A673 (cell line): ENCODE results near the gene RPN1.

Source experiments
- EZH2 ChIP-seq: fragments of 200-600 bp; sonication (generic); IDR thresholded peaks from 2 replicates; pipeline ENCODE4 v1.6.1; 2017; ENCODE audit warnings: borderline replicate concordance, low read depth, mild to moderate bottlenecking, mixed read lengths, antibody characterized with exemption, low read length; ENCODE audit not compliant: poor library complexity, severe bottlenecking
- TF ChIP-seq, protein P1 (sequence below): fragments of 300-800, 200-600 bp; sonication (generic); conservative IDR thresholded peaks from 2 replicates; pipeline ENCODE4 v1.5.1; 2017; ENCODE audit warnings: low read depth, mild to moderate bottlenecking, antibody characterized with exemption, low read length, moderate library complexity, mixed read lengths

DNA sequence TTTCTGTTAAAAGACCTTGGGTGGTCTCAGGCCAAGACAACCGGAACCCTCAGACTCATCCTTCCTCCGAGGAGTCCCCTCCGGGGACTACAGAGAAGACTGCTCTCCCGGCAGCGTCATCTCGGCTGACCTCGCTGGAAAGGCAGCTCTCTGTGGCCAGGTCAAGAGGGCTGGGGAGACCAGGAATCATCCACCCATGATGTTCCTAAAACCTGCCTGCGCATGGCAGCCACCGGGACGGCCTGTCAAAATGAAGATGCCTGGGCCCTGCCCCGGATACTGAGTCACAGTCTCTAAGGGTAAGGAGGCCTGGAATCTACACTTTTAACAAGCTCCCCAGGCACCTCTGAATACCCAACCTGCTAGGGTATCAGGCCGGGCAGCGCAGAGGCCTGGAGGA, 78.6 kb downstream of the RPN1 start:
- TF ChIP-seq, protein P1, sequence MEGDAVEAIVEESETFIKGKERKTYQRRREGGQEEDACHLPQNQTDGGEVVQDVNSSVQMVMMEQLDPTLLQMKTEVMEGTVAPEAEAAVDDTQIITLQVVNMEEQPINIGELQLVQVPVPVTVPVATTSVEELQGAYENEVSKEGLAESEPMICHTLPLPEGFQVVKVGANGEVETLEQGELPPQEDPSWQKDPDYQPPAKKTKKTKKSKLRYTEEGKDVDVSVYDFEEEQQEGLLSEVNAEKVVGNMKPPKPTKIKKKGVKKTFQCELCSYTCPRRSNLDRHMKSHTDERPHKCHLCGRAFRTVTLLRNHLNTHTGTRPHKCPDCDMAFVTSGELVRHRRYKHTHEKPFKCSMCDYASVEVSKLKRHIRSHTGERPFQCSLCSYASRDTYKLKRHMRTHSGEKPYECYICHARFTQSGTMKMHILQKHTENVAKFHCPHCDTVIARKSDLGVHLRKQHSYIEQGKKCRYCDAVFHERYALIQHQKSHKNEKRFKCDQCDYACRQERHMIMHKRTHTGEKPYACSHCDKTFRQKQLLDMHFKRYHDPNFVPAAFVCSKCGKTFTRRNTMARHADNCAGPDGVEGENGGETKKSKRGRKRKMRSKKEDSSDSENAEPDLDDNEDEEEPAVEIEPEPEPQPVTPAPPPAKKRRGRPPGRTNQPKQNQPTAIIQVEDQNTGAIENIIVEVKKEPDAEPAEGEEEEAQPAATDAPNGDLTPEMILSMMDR = no peak
- TF ChIP-seq EZH2 = no peak
